ENCODE data around the gene BCL2. TPM values are rescaled to one million over a fixed set of nuclear protein-coding genes. Genes with fewer than 3 reads are reported as not detected.

Gene BCL2
- total RNA-seq, 1 donor from 2014 or later, result 2.4 TPM

DNA sequence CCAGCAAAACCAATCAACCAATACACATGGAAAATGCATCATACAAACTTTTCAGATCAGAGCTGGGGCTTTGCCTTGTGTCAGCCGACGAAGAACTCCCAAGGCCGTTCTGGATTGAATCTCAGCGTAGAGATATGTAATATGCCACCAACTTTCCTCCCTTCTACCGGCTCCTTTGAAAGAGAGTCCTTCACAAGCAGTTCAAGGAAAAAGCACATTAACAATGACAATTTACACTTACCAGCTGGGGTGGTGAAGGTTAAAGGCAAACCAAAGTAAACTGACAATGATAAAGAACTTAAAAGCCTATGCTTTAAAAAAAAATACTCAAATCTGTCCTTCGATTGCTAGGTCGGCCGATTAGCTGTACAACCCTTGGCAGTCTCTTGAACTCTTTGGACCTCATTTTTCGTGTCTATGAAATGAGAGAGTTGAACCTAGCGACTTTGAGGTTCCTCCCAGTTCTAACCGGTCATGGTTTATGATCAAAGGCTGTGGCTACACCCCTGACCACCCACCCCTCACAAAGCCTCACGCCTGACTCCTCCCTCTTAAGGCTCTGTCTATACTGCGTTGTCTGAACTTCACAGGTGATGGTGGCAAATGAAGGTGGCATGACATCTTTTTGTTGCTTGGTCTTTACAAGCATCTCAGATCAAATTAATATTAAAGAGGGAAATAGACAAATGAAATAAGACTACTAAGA lies 46.2 kb downstream of the BCL2 start:
- TF ChIP-seq CTCF (IDR thresholded peaks at IDR 0.05; ENCODE audit: insufficient read depth, low read length, severe bottlenecking), result no peak
- H3K36me3 ChIP-seq (ENCODE audit: control insufficient read depth, insufficient read depth, low read length), result no peaks in the 10 kb centered on the region
- FAIRE-seq, result no peak
- H3K27me3 ChIP-seq (ENCODE audit: control insufficient read depth, insufficient read depth, low read length), result no peaks in the 10 kb centered on the region
- H3K4me3 ChIP-seq (ENCODE audit: low read depth, low read length), result no peak overlapping the region
- DNase-seq (ENCODE audit: low read depth), result no peak

DNA sequence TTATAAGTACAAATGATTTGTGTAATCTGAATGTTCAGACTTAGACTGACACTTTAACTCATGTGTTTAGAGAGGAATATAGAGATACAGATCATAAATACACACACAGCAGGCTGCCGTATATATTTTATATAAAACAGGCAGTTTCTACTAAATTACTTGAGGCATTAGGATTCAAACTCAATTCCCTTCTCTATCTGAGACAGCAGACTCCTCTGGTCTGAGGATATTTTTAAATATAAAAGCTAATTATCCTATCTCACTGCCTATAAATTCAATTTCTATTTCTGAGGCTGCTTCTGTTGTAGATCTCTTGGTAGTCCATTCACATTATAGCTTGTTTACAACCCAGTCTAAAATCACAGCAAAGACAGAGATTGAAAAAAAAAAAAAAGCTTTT lies 46.9 kb downstream of the BCL2 start:
- no peak for TF ChIP-seq CTCF (IDR thresholded peaks at IDR 0.05; ENCODE audit: insufficient read depth, low read length, severe bottlenecking)
- DNase-seq (ENCODE audit: low read depth) (no peak), FAIRE-seq (no peak)
- Histone ChIP-seq H3K4me3 (ENCODE audit: low read depth, low read length) (no peak overlapping the region), H3K27me3 (ENCODE audit: control insufficient read depth, insufficient read depth, low read length) (no peaks in the 10 kb centered on the region), H3K36me3 (ENCODE audit: control insufficient read depth, insufficient read depth, low read length) (no peaks in the 10 kb centered on the region)

- no peak for DNase-seq (ENCODE audit: low read depth)
- no peak for FAIRE-seq
- H3K4me3 ChIP-seq (ENCODE audit: low read depth, low read length), result no peak overlapping the region
- no peaks in the 10 kb centered on the region for H3K36me3 ChIP-seq (ENCODE audit: control insufficient read depth, insufficient read depth, low read length)
- no peaks in the 10 kb centered on the region for H3K27me3 ChIP-seq (ENCODE audit: control insufficient read depth, insufficient read depth, low read length)
- TF ChIP-seq CTCF (IDR thresholded peaks at IDR 0.05; ENCODE audit: insufficient read depth, low read length, severe bottlenecking), result no peak
These were observed 47.7 kb downstream of the BCL2 start for GRCh38 chr18:63271881-63272299.

DNA sequence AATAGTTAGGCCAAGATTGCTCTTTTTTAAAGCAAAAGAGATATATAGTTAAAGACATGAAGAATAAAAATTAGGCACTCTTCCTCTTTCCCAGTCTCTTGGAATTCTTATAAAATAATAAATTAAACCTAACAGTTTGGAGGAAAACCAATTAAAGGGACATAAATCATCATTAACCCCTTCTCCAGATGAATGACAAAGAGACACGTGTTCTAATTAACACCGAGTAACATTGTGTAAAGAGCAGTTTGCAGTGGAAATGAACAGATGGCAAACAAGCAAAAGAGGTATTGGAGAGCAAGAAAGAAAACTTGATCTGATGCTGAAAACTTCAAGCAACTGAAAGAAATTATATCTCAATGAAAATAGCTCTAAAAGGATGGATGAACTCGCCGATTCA lies 48.4 kb downstream of the BCL2 start:
- Histone ChIP-seq H3K4me3 (ENCODE audit: low read depth, low read length) (no peak overlapping the region), H3K36me3 (ENCODE audit: control insufficient read depth, insufficient read depth, low read length) (no peaks in the 10 kb centered on the region), H3K27me3 (ENCODE audit: control insufficient read depth, insufficient read depth, low read length) (no peaks in the 10 kb centered on the region)
- no peak for TF ChIP-seq CTCF (IDR thresholded peaks at IDR 0.05; ENCODE audit: insufficient read depth, low read length, severe bottlenecking)
- no peak for FAIRE-seq
- DNase-seq (ENCODE audit: low read depth), result no peak

- DNase-seq (ENCODE audit: low read depth) (no peak), FAIRE-seq (peak; percentile 58)
- TF ChIP-seq CTCF (IDR thresholded peaks at IDR 0.05; ENCODE audit: insufficient read depth, low read length, severe bottlenecking), result no peak
- Histone ChIP-seq H3K36me3 (ENCODE audit: control insufficient read depth, insufficient read depth, low read length) (no peaks in the 10 kb centered on the region), H3K27me3 (ENCODE audit: control insufficient read depth, insufficient read depth, low read length) (no peaks in the 10 kb centered on the region), H3K4me3 (ENCODE audit: low read depth, low read length) (no peak overlapping the region)
These were observed 51.4 kb downstream of the BCL2 start for GRCh38 chr18:63267975-63268721.

Data from bronchial epithelial cell (primary cell).